Endothelial cell of umbilical vein (primary cell): ENCODE results near the gene ATOH1. TPM values are rescaled to one million over a fixed set of nuclear protein-coding genes. Genes with fewer than 3 reads are reported as not detected.

Experiments
- BruUV-seq: library from RNA; stranded (reverse); fragments of 400-500 nt; replicated peaks from 2 replicates; lab custom pipeline; 2021; lab: Mats Ljungman, UMichigan
- CTCF ChIA-PET: fragments of 300-600, 350-600 bp; sonication (Branson Sonifier 250); formaldehyde crosslinking; loops from one replicate; lab custom pipeline; 2021; ENCODE audit warnings: antibody characterized with exemption, inconsistent platforms; lab: Charles Lee
- POLR2A ChIA-PET: fragments of 300-600, 350-600 bp; sonication (Branson Sonifier 250); formaldehyde crosslinking; loops from one replicate; lab custom pipeline; 2021; ENCODE audit warnings: antibody characterized with exemption, inconsistent platforms; lab: Charles Lee
- DNase-seq: peaks from one replicate; pipeline ENCODE4 v3.0.0-alpha.2; 2011; ENCODE audit warnings: low read depth, low spot score
- FAIRE-seq: peaks from 2 replicates; lab custom pipeline; 2011; peaks lifted over from hg19 to GRCh38; lab: Jason Lieb, UNC
- H2AFZ ChIP-seq: 2 replicates; pipeline ENCODE4 v1.6.0; 2012; ENCODE audit warnings: low read depth, low read length, control low read depth, inconsistent platforms
- H3K27ac ChIP-seq: 2 replicates; pipeline ENCODE4 v1.5.1; 2011; ENCODE audit warnings: low read depth, mild to moderate bottlenecking, control low read depth, low read length, moderate library complexity; ENCODE audit not compliant: insufficient read depth
- H3K27me3 ChIP-seq, 2 experiments: 2 replicates each; pipeline versions ENCODE4 v1.6.0 to v1.6.1; 2011; ENCODE audit warnings: low read length in 2 of 2, mixed read lengths in 1 of 2; ENCODE audit not compliant: control insufficient read depth in 2 of 2, insufficient read depth in 2 of 2
- H3K36me3 ChIP-seq, 2 experiments: 2 replicates in 1 of 2; 3 replicates in 1 of 2; pipeline ENCODE4 v1.5.1; 2011; ENCODE audit warnings: low read length in 2 of 2, mild to moderate bottlenecking in 1 of 2, moderate library complexity in 1 of 2; ENCODE audit not compliant: control insufficient read depth in 2 of 2, insufficient read depth in 2 of 2; ENCODE audit errors: extremely low read depth in 1 of 2
- H3K4me1 ChIP-seq: 3 replicates; pipeline ENCODE4 v1.5.1; 2011; ENCODE audit warnings: mild to moderate bottlenecking, low read length; ENCODE audit not compliant: control insufficient read depth, insufficient read depth; ENCODE audit errors: extremely low read depth
- H3K4me2 ChIP-seq: 2 replicates; pipeline ENCODE4 v1.6.1; 2011; ENCODE audit warnings: low read length, control low read depth, mixed read lengths; ENCODE audit not compliant: insufficient read depth
- H3K4me3 ChIP-seq, 3 experiments: fragments of 200-600 bp in 1 of 3; sonication (generic), shearing (Covaris generic) in 1 of 3; replicated peaks in 1 of 3; 2 replicates each; pipeline ENCODE4 v1.5.1; 2011 to 2016; ENCODE audit warnings: control low read depth in 3 of 3, low read length in 3 of 3, mild to moderate bottlenecking in 2 of 3, inconsistent platforms in 1 of 3, low read depth in 1 of 3, moderate library complexity in 1 of 3; ENCODE audit not compliant: insufficient read depth in 1 of 3
- H3K79me2 ChIP-seq: 2 replicates; pipeline ENCODE4 v1.6.0; 2012; ENCODE audit warnings: low read length, inconsistent platforms; ENCODE audit not compliant: control insufficient read depth, insufficient read depth
- H3K9ac ChIP-seq: replicated peaks from 2 replicates; pipeline ENCODE3; 2011; ENCODE audit warnings: low read length, control low read depth; ENCODE audit not compliant: insufficient read depth; ENCODE audit errors: extremely low read depth
- H3K9me1 ChIP-seq: replicated peaks from 3 replicates; pipeline ENCODE4 v1.6.0; 2011; ENCODE audit warnings: mild to moderate bottlenecking, low read length; ENCODE audit not compliant: control insufficient read depth, insufficient read depth; ENCODE audit errors: extremely low read depth
- H3K9me3 ChIP-seq: replicated peaks from 2 replicates; pipeline ENCODE4 v1.5.1; 2012; ENCODE audit warnings: low read length, inconsistent platforms; ENCODE audit not compliant: control insufficient read depth, insufficient read depth
- H4K20me1 ChIP-seq: replicated peaks from 2 replicates; pipeline ENCODE3; 2011; ENCODE audit warnings: mild to moderate bottlenecking, low read length; ENCODE audit not compliant: control insufficient read depth, insufficient read depth; ENCODE audit errors: extremely low read depth
- EZH2 ChIP-seq: IDR thresholded peaks from 2 replicates; pipeline ENCODE4 v1.6.1; 2012; ENCODE audit warnings: borderline replicate concordance, low read depth, mild to moderate bottlenecking, moderate library complexity, low read length, inconsistent platforms; ENCODE audit not compliant: severe bottlenecking
- FOS ChIP-seq: IDR thresholded peaks from 2 replicates; pipeline ENCODE4 v1.6.1; 2011; ENCODE audit warnings: mild to moderate bottlenecking, low read length, moderate library complexity, borderline replicate concordance; ENCODE audit not compliant: insufficient read depth
- GATA2 ChIP-seq: IDR thresholded peaks from 2 replicates; pipeline ENCODE4 v1.7.0; 2011; ENCODE audit warnings: low read depth, mild to moderate bottlenecking, moderate library complexity, mixed read lengths, low read length; ENCODE audit not compliant: insufficient read length, insufficient read depth
- JUN ChIP-seq: IDR thresholded peaks from 2 replicates; pipeline ENCODE4 v1.6.1; 2011; ENCODE audit warnings: borderline replicate concordance, low read depth; ENCODE audit not compliant: insufficient read length, insufficient read depth
- MAX ChIP-seq: IDR thresholded peaks from 2 replicates; pipeline ENCODE4 v1.6.1; 2011; ENCODE audit not compliant: insufficient read depth, insufficient read length
- MYC ChIP-seq: IDR thresholded peaks from one replicate; pipeline ENCODE4 v1.6.1; 2011; ENCODE audit warnings: mild to moderate bottlenecking, low read depth, low read length
- POLR2A ChIP-seq: IDR thresholded peaks from 2 replicates; pipeline ENCODE4 v1.6.1; 2012; ENCODE audit warnings: low read depth, mild to moderate bottlenecking, control low read depth, low read length
- POLR2AphosphoS5 ChIP-seq: IDR thresholded peaks from 2 replicates; pipeline ENCODE4 v1.6.1; 2012; ENCODE audit warnings: low read depth, mild to moderate bottlenecking, control low read depth, low read length, moderate library complexity; ENCODE audit not compliant: insufficient read depth
- dilution Hi-C: fragments of 300-500 bp; cut with MboI; formaldehyde crosslinking; loops from one replicate; pipeline ENCODE4 v1.15.0; 2019; ENCODE audit warnings: low sequenced_read_pairs; ENCODE audit not compliant: extremely low pct_ligation_motif_present
- intact Hi-C: fragments of 100-400 bp; cut with micrococcal nuclease; formaldehyde crosslinking; loops from one replicate; pipeline ENCODE4 v1.10.0; 2022
- polyA plus RNA-seq, 4 experiments: library from polyadenylated mRNA; depleted of rRNA in 3 of 4; stranded (reverse) in 3 of 4; unstranded in 1 of 4; fragments of >200 nt; gene quantifications; 2 replicates each; pipeline versions ENCODE4 v1.2.1 to v1.2.3, GENCODE V29; 2011 to 2012; ENCODE audit warnings: missing spikeins in 1 of 4
- total RNA-seq: library from RNA; stranded (reverse); gene quantifications from 2 replicates; pipeline ENCODE4 v1.2.3, GENCODE V29; 2021
- TF ChIP-seq, protein P1 (sequence below), 2 donors: IDR thresholded peaks; 1 replicate in 1 of 2; 2 replicates in 1 of 2; pipeline ENCODE4 v1.5.1; 2011; ENCODE audit warnings: low read length in 2 of 2, mild to moderate bottlenecking in 2 of 2, moderate library complexity in 2 of 2, control low read depth in 1 of 2, inconsistent platforms in 1 of 2, low read depth in 1 of 2; ENCODE audit not compliant: insufficient read depth in 1 of 2; ENCODE audit errors: extremely low read depth in 1 of 2

The ATOH1 gene
- total and polyA plus RNA-seq, 2 donors (not counting 3 experiments of a cell fraction or from before 2014, with no cell fraction given): not detected

GRCh38 chr4:93780080-93780479, 48.5 kb upstream of the ATOH1 start:
- Histone ChIP-seq H3K27me3 (no peaks in the 10 kb centered on the region), H3K4me1 (no peaks in the 10 kb centered on the region), H2AFZ (no peak overlapping the region), H3K4me2 (no peak overlapping the region), H3K9me1 (no peaks in the 10 kb centered on the region), H3K9ac (no peak overlapping the region), H3K27ac (no peak overlapping the region), H4K20me1 (no peaks in the 10 kb centered on the region), H3K79me2 (no peaks in the 10 kb centered on the region), H3K4me3 (no peak overlapping the region), H3K36me3 (no peaks in the 10 kb centered on the region), H3K9me3 (no peaks in the 10 kb centered on the region)
- dilution Hi-C loops: no loop called here
- TF ChIP-seq MAX (no peak), GATA2 (no peak), FOS (no peak), EZH2 (no peak), JUN (no peak), POLR2A (no peak), POLR2AphosphoS5 (no peak), MYC (no peak)
- TF ChIP-seq, protein P1, sequence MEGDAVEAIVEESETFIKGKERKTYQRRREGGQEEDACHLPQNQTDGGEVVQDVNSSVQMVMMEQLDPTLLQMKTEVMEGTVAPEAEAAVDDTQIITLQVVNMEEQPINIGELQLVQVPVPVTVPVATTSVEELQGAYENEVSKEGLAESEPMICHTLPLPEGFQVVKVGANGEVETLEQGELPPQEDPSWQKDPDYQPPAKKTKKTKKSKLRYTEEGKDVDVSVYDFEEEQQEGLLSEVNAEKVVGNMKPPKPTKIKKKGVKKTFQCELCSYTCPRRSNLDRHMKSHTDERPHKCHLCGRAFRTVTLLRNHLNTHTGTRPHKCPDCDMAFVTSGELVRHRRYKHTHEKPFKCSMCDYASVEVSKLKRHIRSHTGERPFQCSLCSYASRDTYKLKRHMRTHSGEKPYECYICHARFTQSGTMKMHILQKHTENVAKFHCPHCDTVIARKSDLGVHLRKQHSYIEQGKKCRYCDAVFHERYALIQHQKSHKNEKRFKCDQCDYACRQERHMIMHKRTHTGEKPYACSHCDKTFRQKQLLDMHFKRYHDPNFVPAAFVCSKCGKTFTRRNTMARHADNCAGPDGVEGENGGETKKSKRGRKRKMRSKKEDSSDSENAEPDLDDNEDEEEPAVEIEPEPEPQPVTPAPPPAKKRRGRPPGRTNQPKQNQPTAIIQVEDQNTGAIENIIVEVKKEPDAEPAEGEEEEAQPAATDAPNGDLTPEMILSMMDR (IDR thresholded peaks at IDR 0.05; ENCODE audit: extremely low read depth in 1 of 2, insufficient read depth in 1 of 2, low read depth in 1 of 2, low read length in 2 of 2): no peak
- POLR2A ChIA-PET: no interaction called here
- no TSS peak for BruUV-seq
- intact Hi-C loops: no loop called here
- DNase-seq (no peak), FAIRE-seq (no peak)
- CTCF ChIA-PET: no interaction called here
